Measurements from ENCODE around the gene SLC51B.

DNA sequence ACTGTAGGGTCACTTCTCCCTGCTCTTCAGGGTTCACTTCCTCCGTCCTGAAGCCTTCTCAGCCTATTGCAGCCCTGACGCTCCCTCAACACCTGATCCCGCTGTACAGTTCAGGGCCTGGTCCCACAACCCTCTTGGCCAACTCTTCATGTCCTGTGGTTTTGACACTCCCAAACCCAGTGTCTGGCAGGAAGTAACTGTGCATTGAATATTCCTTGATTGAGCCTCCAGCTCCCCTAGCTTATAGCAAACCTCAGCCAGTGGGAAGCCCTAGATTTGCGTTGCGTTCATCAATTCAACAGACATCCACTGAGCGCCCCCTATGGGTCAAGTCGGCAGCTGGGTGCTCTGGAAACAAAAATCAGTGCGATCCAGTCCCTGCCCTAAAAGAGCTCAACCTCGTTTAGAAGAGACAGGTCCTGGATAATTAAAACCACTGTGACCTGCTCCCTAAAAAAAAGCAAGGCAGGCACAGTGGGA is 56.3 kb downstream of the SLC51B start:
- no peak for TF ChIP-seq EZH2 (IDR thresholded peaks at IDR 0.05; ENCODE audit: borderline replicate concordance, low read depth, low read length, severe bottlenecking)
- TF ChIP-seq, protein P1, sequence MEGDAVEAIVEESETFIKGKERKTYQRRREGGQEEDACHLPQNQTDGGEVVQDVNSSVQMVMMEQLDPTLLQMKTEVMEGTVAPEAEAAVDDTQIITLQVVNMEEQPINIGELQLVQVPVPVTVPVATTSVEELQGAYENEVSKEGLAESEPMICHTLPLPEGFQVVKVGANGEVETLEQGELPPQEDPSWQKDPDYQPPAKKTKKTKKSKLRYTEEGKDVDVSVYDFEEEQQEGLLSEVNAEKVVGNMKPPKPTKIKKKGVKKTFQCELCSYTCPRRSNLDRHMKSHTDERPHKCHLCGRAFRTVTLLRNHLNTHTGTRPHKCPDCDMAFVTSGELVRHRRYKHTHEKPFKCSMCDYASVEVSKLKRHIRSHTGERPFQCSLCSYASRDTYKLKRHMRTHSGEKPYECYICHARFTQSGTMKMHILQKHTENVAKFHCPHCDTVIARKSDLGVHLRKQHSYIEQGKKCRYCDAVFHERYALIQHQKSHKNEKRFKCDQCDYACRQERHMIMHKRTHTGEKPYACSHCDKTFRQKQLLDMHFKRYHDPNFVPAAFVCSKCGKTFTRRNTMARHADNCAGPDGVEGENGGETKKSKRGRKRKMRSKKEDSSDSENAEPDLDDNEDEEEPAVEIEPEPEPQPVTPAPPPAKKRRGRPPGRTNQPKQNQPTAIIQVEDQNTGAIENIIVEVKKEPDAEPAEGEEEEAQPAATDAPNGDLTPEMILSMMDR (IDR thresholded peaks at IDR 0.05; ENCODE audit: borderline replicate concordance, extremely low read depth, low read length, poor library complexity, severe bottlenecking) = peak; percentile 68
